IPS-15b (cell line): Measurements from ENCODE around the gene ARL4C.

ENCODE experiments used
- H3K27me3 ChIP-seq: one replicate; pipeline ENCODE4 v1.6.1; 2013; ENCODE audit warnings: low read length; ENCODE audit not compliant: control insufficient read depth, insufficient read depth
- H3K36me3 ChIP-seq: one replicate; pipeline ENCODE4 v1.6.1; 2013; ENCODE audit warnings: low read length; ENCODE audit not compliant: control insufficient read depth, insufficient read depth
- H3K4me1 ChIP-seq: one replicate; pipeline ENCODE4 v1.6.1; 2013; ENCODE audit warnings: mild to moderate bottlenecking, low read length; ENCODE audit not compliant: control insufficient read depth, insufficient read depth
- H3K4me3 ChIP-seq: one replicate; pipeline ENCODE4 v1.5.1; 2013; ENCODE audit warnings: low read depth, low read length
- H3K9ac ChIP-seq: one replicate; pipeline ENCODE4 v1.6.1; 2013; ENCODE audit warnings: low read depth, mild to moderate bottlenecking, low read length
- H3K9me3 ChIP-seq: one replicate; pipeline ENCODE4 v1.6.1; 2013; ENCODE audit warnings: mild to moderate bottlenecking, low read length; ENCODE audit not compliant: control insufficient read depth, insufficient read depth

ARL4C gene

DNA sequence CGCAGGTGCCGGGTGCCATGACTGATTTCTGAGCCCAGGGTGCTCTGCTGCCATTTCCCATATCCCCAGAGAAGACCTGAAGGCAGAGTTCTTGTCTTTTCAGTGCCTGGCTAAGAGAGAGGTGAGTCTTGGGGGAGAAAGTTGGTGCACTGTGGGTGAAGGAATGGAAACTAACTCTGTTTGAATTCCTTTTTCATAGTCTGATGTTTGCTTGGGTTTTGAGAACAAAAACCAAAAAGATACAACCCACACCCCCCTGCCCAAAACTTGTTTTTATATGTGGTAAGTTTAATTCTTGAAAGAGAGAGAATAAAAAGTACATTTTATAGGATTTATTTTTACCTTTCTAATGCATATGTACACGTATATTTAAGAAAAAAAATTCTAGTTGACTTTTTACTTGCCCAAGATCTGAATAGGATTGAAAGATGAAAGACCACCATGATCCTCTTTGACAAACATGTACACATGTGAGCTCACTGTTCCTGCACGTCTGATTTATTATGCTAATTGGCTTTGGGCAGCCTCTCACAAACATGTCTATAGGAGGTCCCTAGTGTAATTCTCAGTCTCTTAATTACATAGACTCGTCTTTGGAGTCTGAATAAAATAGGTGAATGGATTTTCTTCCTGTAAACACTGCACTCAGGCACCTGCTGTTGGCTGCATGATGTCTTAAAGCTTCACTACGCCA lies 46.3 kb downstream of the ARL4C start:
- Histone ChIP-seq H3K9ac (no peak overlapping the region), H3K4me1 (peaks cover 12% of the 10 kb centered on the region), H3K27me3 (peaks cover 12% of the 10 kb centered on the region), H3K4me3 (no peak overlapping the region), H3K36me3 (no peaks in the 10 kb centered on the region), H3K9me3 (no peaks in the 10 kb centered on the region)

DNA sequence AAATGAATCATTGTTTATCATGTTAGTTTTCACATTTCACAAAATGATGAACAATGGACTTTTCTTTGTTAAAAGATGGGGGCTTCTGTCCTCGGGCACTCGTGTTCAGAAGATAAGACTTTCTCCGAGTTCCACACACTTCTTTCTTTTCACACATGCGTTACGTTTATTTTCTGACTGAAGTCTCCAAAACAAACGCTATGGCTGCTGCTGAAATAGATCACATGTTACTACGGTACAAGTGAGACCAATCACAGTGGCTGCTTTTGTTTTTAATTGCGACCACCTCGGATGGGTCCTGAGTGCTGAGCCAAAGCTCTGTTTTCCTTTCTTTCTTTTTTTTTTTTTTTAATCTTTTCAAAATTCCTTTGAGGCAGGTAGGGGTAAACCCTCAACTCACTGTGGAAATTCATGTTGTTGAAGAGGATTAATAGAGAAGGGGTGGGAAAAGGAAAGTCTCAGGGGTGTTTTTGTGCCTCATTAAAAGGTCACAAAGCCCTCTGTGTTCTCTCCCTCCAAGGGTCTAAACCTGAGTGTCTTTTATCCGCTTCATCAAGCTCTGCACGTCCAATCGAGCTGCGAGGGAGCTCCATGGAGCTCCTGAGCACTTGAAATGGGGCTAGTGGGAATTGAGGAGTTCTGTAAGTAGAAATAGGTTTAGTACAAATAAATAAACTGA lies 48.2 kb downstream of the ARL4C start:
- Histone ChIP-seq H3K4me1 (peaks cover 12% of the 10 kb centered on the region), H3K27me3 (peaks cover 14% of the 10 kb centered on the region), H3K4me3 (no peak overlapping the region), H3K9me3 (no peaks in the 10 kb centered on the region), H3K36me3 (no peaks in the 10 kb centered on the region), H3K9ac (no peak overlapping the region)

DNA sequence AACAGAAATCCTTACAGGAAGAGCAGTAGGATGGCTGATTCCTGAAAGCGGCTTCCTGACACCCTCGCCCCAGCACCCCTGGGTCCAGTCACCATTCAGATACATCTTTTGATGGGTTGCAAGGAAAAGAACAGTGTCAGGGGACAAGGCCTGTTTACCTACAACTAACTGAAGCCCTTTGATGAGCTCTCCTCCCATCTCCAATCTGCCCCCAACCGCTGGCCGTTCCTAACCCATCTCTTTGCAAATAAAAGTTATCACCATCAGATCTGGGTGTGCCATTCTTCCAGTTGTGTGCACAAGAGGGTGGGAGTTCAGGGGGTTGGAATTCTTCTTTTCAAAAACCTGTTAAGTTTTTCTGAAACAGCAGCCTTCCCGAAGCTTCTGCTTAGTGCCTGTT lies 48.9 kb downstream of the ARL4C start:
- Histone ChIP-seq H3K4me1 (peaks cover 12% of the 10 kb centered on the region), H3K9ac (no peak overlapping the region)

DNA sequence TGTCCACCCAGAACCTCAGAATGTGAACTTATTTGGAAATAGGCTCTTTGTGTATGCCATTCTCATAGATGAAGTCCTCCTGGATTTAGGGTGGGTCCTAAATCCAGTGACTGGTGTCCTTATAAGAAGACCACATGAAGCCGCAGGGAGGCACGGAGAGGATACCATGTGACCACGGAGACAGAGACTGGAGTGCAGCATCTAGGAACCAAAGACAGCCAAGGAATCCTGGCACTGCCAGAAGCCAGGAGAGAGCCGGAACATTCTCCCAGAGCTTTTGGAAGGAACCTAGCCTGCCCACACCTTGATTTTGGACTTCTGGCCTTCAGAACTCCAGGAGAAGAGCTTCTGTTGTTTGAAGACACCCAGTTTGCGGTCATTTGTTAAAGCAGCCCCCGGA lies 49.7 kb downstream of the ARL4C start:
- Histone ChIP-seq H3K9ac (no peak overlapping the region), H3K4me1 (peaks cover 12% of the 10 kb centered on the region)

More for the DNA sequence above, 48.9 kb downstream of the ARL4C start:
- H3K9me3 ChIP-seq = no peaks in the 10 kb centered on the region
- H3K4me3 ChIP-seq = no peak overlapping the region
- peaks cover 14% of the 10 kb centered on the region for H3K27me3 ChIP-seq
- H3K36me3 ChIP-seq = no peaks in the 10 kb centered on the region

DNA sequence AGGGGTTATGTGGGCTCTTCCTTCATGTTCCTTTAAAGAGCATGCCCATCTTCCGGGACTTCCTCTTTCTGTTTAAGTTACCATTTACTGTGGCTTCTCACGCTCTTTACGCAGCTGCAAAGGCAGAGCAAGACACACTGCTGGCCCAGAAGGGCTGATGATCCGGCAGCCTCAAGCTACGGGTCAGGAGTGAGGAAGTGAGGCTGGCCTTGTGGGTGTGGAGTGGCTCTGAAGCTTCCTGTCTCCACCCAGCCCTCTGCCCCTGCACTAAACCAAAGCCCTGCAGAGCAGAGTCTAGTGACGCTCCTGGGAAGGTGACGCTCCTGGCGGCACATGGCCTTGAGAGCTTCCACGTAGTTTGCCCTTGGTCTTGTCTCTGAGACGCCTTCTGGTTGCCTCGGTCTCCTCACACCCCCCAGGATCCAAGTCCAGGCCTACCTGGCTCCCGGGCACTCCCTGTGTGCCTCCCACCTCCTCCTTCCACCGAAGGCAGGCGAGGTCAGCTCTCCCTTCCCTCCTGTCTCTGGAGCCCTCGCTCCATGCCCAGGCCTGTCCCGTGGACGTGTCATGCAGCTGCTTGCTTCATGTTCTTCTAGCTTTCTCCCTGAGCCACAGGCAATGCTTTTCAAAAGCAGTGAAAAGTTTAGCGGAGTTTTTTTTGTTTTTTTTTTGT lies 50.3 kb downstream of the ARL4C start:
- H3K4me1 ChIP-seq = peaks cover 12% of the 10 kb centered on the region
- H3K27me3 ChIP-seq = peaks cover 14% of the 10 kb centered on the region
- no peak overlapping the region for H3K4me3 ChIP-seq

More for the DNA sequence above, 49.7 kb downstream of the ARL4C start:
- H3K4me3 ChIP-seq = no peak overlapping the region
- no peaks in the 10 kb centered on the region for H3K9me3 ChIP-seq
- H3K27me3 ChIP-seq = peaks cover 14% of the 10 kb centered on the region
- no peaks in the 10 kb centered on the region for H3K36me3 ChIP-seq

DNA sequence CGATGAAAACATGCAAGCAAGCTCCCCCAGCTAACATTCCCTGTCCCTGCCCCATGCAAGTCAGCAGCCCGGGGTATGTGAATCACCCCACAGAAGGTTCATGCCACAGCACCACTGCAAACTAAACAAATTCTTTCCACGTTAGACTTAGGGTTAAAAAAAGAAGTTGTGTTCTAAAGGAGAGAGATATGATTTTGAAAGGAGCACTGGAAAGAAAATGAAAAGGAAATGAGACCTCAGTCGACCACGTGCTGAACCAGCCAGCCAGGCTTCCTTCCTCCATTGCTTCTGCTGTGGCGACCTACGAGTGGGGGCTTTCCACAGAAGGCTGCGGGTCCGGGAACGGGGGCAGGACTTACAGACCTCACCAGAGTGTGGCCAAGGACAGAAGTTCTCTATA lies 52.0 kb downstream of the ARL4C start:
- no peaks in the 10 kb centered on the region for H3K9me3 ChIP-seq
- H3K9ac ChIP-seq = no peak overlapping the region
- no peak overlapping the region for H3K4me3 ChIP-seq
- H3K4me1 ChIP-seq = peaks cover 12% of the 10 kb centered on the region
- peaks cover 14% of the 10 kb centered on the region for H3K27me3 ChIP-seq
- no peaks in the 10 kb centered on the region for H3K36me3 ChIP-seq

More for the DNA sequence above, 50.3 kb downstream of the ARL4C start:
- Histone ChIP-seq H3K9ac (no peak overlapping the region), H3K36me3 (no peaks in the 10 kb centered on the region), H3K9me3 (no peaks in the 10 kb centered on the region)

DNA sequence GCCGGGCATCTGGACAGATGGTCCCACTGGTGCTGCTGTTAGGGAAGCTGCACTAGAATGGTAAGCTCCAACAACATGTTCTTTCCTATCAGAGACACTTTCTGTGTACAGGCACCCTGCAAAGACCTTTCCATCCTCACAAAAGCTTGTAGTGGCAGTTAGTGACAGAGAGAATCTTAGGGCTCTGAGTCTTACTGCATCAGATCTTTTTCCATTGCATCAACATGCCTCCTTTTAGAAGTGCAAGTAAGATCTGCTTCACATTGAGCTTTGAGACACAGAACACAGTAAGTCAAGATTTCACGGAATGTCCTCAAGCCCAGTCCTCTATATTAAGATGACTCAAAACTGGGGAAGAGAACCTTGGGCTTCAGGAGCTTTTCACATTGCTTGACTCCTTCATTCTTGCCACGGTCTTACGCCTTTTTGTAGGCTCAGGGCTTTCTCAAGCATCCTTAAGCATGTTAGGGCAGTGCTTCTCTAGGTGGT lies 52.6 kb downstream of the ARL4C start:
- Histone ChIP-seq H3K4me1 (peaks cover 10% of the 10 kb centered on the region), H3K9me3 (no peaks in the 10 kb centered on the region), H3K27me3 (peaks cover 14% of the 10 kb centered on the region), H3K9ac (no peak overlapping the region), H3K36me3 (no peaks in the 10 kb centered on the region), H3K4me3 (no peak overlapping the region)
